Mesodermal cell (in vitro differentiated cells): ENCODE data around the gene ARID5B.
"Not testable (repeated sequence)": the region's sequence is repeated elsewhere in the genome, so short reads cannot be mapped to it uniquely, and the experiment has no call there.

Source experiments
- H3K27ac ChIP-seq: 2 replicates; pipeline ENCODE4 v1.7.0; 2013; ENCODE audit warnings: mild to moderate bottlenecking, low read depth, low read length, moderate library complexity; ENCODE audit not compliant: severe bottlenecking
- H3K36me3 ChIP-seq: 2 replicates; pipeline ENCODE4 v1.7.1; 2013; ENCODE audit warnings: mild to moderate bottlenecking, low read length, moderate library complexity; ENCODE audit not compliant: control insufficient read depth, insufficient read depth
- H3K4me1 ChIP-seq: one replicate; pipeline ENCODE4 v1.7.1; 2013; ENCODE audit warnings: mild to moderate bottlenecking, low read length; ENCODE audit not compliant: insufficient read depth, control insufficient read depth, poor library complexity, severe bottlenecking
- H3K4me3 ChIP-seq: 2 replicates; pipeline ENCODE4 v1.7.0; 2013; ENCODE audit warnings: low read length, control low read depth, mild to moderate bottlenecking; ENCODE audit not compliant: insufficient read depth, poor library complexity, severe bottlenecking; ENCODE audit errors: extremely low read depth
- H3K9me3 ChIP-seq: 2 replicates; pipeline ENCODE4 v1.7.1; 2013; ENCODE audit warnings: mild to moderate bottlenecking, low read length, moderate library complexity; ENCODE audit not compliant: control insufficient read depth
- WGBS, 2 experiments: methylation state at CpG; one replicate each; pipeline ENCODE4 v1.1.5; 2013; ENCODE audit warnings: missing lambda C conversion rate in 2 of 2; ENCODE audit not compliant: insufficient coverage in 2 of 2; 5-methylcytosine and 5-hydroxymethylcytosine counted together

The ARID5B gene

GRCh38 chr10:61867817-61868216 is 33.7 kb upstream of the ARID5B start:
- H3K27ac ChIP-seq, H3K4me3 ChIP-seq, H3K36me3 ChIP-seq, H3K9me3 ChIP-seq, H3K4me1 ChIP-seq: not testable (repeated sequence)
- WGBS, 2 experiments = 96 to 100% methylated on average over 1 to 7 of the region's 25 CpGs

- H3K4me3 ChIP-seq = no peak overlapping the region
- no peaks in the 10 kb centered on the region for H3K4me1 ChIP-seq
- H3K9me3 ChIP-seq = no peaks in the 10 kb centered on the region
- WGBS, 2 experiments = 97 to 98% methylated on average over 8 of the region's 8 CpGs
- no peaks in the 10 kb centered on the region for H3K36me3 ChIP-seq
- H3K27ac ChIP-seq = no peak overlapping the region
Observed at GRCh38 chr10:61869041-61869675, 32.3 kb upstream of the ARID5B start.

GRCh38 chr10:61869774-61870525 is 31.5 kb upstream of the ARID5B start:
- H3K4me3 ChIP-seq = no peak overlapping the region
- 95 to 100% methylated on average over 2 to 4 of the region's 6 CpGs for WGBS, 2 experiments
- no peaks in the 10 kb centered on the region for H3K9me3 ChIP-seq
- H3K27ac ChIP-seq = no peak overlapping the region
- no peaks in the 10 kb centered on the region for H3K36me3 ChIP-seq
- no peaks in the 10 kb centered on the region for H3K4me1 ChIP-seq

- Histone ChIP-seq H3K4me1 (no peaks in the 10 kb centered on the region), H3K36me3 (no peaks in the 10 kb centered on the region), H3K9me3 (no peaks in the 10 kb centered on the region), H3K4me3 (no peak overlapping the region), H3K27ac (no peak overlapping the region)
- 77 to 88% methylated on average over 3 of the region's 3 CpGs for WGBS, 2 experiments
Observed at GRCh38 chr10:61870526-61870895, 31.0 kb upstream of the ARID5B start.

- Histone ChIP-seq H3K4me1 (no peaks in the 10 kb centered on the region), H3K36me3 (no peaks in the 10 kb centered on the region), H3K9me3 (no peaks in the 10 kb centered on the region), H3K4me3 (no peak overlapping the region), H3K27ac (no peak overlapping the region)
- 89 to 100% methylated on average over 1 to 5 of the region's 6 CpGs for WGBS, 2 experiments
Observed at GRCh38 chr10:61871487-61871886, 30.0 kb upstream of the ARID5B start.

- 85 to 97% methylated on average over 4 to 7 of the region's 11 CpGs for WGBS, 2 experiments
- Histone ChIP-seq H3K4me1 (no peaks in the 10 kb centered on the region), H3K9me3 (no peaks in the 10 kb centered on the region), H3K4me3 (no peak overlapping the region), H3K36me3 (no peaks in the 10 kb centered on the region), H3K27ac (no peak overlapping the region)
Observed at GRCh38 chr10:61877887-61878739, 23.4 kb upstream of the ARID5B start.

- Histone ChIP-seq H3K4me1 (no peaks in the 10 kb centered on the region), H3K4me3 (no peak overlapping the region), H3K36me3 (no peaks in the 10 kb centered on the region), H3K9me3 (no peaks in the 10 kb centered on the region), H3K27ac (no peak overlapping the region)
Observed at GRCh38 chr10:61878740-61879068, 22.8 kb upstream of the ARID5B start.

- Histone ChIP-seq H3K9me3 (no peaks in the 10 kb centered on the region), H3K4me1 (no peaks in the 10 kb centered on the region), H3K36me3 (no peaks in the 10 kb centered on the region), H3K27ac (no peak overlapping the region), H3K4me3 (no peak overlapping the region)
- 80% methylated on average over 1 of the region's 6 CpGs; no CpG with 5 or more reads in 1 of the 2 experiments for WGBS, 2 experiments
Observed at GRCh38 chr10:61882621-61883370, 18.7 kb upstream of the ARID5B start.

- no peak overlapping the region for H3K4me3 ChIP-seq
- H3K9me3 ChIP-seq = no peaks in the 10 kb centered on the region
- no peaks in the 10 kb centered on the region for H3K36me3 ChIP-seq
- H3K27ac ChIP-seq = no peak overlapping the region
- H3K4me1 ChIP-seq = no peaks in the 10 kb centered on the region
- 88 to 90% methylated on average over 4 to 5 of the region's 7 CpGs for WGBS, 2 experiments
Observed at GRCh38 chr10:61883371-61884025, 18.0 kb upstream of the ARID5B start.

- no peaks in the 10 kb centered on the region for H3K4me1 ChIP-seq
- no peak overlapping the region for H3K27ac ChIP-seq
- H3K36me3 ChIP-seq = no peaks in the 10 kb centered on the region
- H3K4me3 ChIP-seq = no peak overlapping the region
- no peaks in the 10 kb centered on the region for H3K9me3 ChIP-seq
Observed at GRCh38 chr10:61887772-61888171, 13.7 kb upstream of the ARID5B start.
